AML-193 (cell line): Measurements from ENCODE around the gene LDAH.
"Not testable (repeated sequence)": the region's sequence is repeated elsewhere in the genome, so short reads cannot be mapped to it uniquely, and the experiment has no call there.

Experiments
- DNase-seq, 2 experiments: peaks; one replicate each; lab custom pipeline; 2025; lab: John Stamatoyannopoulos, UW

LDAH gene

DNA sequence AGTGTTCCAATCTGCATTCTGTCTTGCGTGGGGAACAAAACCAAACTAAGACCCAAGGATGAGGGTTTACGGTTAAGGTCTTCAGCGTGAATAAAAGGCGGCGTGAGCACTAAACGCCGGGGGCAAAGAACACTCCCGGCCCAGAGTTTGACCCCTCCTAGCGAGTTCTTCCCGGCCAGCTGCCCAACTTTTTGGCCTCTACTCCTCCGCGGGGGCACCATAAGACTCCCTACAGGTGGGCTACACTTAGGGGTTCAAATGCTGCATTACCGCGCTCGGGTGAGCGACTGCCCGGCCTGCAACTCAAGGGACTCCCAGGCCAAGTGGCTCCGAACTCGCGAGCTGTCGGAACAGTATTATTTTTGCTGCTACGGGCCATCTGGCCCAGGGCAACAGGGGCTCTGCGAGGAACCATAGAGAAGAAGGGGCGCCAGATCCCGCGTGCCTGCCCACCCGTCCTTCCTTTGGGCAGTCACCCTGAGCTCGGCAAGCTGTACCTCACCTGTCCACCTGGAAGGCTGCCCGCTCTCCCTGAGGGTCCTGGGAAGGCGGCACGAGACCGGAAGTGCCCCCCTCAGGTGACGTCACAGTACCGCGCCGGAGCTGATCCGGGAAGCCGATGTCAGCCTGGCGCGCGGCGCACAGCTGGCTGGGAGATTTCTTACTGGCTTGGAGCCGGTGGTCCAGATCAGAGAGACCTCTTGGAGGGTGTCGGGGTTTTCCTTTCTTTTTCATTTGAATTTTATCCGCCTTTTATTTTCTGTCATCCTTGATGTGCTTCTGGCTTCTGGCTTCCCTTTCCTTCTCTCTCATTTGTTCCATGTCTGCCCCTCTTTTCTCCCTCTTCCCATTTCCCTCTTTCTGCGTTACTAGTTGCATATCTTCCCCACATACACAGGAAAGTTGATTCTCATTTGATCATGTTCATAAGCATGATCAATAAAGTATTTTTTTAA is at the start of gene LDAH:
Gene LDAH, minus strand, starts transcription at position 567 of the 956 bp plus-strand sequence. CDS start 21,638 bp downstream, outside the sequence.
- DNase-seq: peak; percentile 49 to 52

DNA sequence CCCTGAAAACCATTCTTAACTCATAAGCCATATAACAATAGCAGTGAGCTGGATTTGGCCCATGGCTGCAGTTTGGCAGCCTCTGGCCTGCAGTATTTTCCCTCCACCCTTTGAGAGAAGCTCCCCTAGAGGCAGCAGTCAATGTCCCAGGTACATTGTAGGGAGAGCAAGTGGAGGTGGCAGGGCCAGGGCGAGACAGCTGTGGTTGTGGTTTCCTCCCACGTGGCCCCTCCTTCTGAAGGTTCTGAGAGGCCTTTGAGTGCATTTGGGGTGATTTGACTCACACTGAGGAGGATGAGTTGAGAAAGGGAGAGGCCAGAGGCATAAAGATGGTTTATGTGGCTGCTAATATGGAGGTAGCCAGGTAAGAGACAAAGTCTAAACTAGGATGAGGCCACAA is 45.5 kb upstream of the LDAH start:
- DNase-seq: no peak

GRCh38 chr2:20862850-20863249 is 39.9 kb upstream of the LDAH start:
- DNase-seq: no peak

GRCh38 chr2:20855456-20855855 is 32.6 kb upstream of the LDAH start:
- no peak for DNase-seq

DNA sequence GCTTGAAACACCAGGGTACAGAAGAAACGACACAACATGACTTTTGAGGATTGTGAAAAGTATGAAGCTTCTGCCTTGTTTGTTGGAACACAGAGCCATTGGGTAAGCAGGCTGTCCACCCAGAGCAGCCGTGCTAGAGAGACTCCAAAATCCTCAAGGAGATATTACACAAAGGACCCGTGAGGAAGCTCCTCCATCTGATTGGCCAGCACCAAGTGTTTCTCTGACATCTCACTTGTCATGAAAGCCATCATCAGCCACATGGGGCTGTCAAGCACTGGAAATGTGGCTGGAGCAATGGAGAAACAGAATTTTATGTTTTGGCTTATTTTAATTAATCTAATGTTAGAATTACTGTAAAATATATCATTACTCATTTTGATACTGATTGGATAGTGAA is 29.8 kb upstream of the LDAH start:
- no peak for DNase-seq

GRCh38 chr2:20852139-20852538 is 29.2 kb upstream of the LDAH start:
- DNase-seq: no peak

DNA sequence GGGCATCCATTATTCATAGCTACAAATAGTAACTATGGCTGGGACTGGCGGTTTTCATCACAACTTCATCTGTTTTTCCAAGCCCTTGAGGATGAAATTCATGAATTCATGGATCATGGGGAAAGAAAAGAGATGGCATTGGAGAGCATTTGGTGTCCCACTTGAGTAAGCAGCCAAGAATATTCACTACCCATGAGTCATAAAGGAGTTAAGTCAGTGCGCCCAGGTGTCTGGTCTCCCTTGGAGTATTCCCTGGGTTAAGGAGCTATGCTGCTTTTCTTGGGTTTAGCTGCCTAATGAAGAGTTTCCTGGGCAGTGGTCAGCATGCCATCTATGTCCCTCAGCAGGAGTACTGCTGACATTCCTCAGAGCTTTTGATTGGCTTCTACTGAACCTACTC is 21.3 kb upstream of the LDAH start:
- DNase-seq: no peak

- DNase-seq: no peak
These were observed 16.2 kb upstream of the LDAH start for GRCh38 chr2:20839052-20839451.

DNA sequence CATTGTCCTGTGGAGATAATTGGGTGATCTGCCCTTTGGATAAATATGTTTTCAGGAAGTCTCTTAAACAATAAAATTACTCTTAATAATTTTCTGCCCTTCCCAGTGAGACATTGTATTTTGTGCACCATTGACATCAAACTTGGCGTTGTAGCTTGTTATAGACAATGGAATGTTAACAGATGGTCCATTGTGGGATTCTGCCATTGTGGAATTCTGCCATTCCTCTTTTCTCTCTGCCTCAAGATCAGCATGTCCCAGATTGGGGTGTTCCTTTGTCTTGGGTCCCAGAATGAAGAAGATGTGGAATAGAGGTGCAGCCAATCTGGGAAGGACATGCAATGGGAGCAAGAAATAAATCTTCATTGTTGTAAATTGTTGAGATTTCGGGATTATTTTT is 15.1 kb upstream of the LDAH start:
- no peak for DNase-seq

GRCh38 chr2:20836521-20836920 is 13.6 kb upstream of the LDAH start:
- DNase-seq: no peak

GRCh38 chr2:20834331-20834730 is 11.4 kb upstream of the LDAH start:
- DNase-seq: no peak

DNA sequence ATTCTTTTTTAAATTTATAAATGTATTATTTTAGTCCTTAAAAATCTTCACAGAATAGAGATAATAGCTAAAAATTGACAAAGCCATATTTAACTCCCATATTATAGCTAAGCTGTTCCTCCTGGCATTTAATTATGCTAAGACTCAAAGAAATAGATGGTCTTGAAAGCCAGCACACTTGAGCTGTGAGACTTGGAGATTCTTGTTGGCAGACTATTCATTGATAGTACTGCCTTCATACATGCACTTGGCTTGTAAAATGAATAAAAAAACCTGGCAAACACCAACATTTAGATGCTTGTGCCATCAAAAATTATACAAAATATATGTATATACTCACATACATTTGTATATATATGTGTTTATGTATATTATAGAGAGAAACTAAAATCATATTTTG is 9.7 kb upstream of the LDAH start:
- DNase-seq: no peak

DNA sequence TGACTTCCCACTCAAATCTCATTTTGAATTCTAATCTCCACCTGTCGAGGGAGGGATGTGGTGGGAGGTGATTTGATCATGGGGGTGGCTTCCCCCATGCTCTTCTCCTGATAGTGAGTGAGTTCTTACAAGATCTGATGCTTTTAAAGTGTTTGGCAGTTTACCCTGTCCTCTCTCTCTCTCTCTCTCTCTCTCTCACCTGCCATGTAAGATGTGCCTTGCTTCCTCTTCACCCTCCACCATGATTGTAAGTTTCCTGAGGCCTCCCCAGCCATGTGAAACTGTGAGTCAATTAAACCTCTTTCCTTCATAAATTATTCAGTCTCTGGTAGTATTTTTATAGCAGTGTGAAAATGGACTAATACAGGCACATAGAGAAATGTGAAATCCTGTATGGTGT is 7.0 kb upstream of the LDAH start:
- DNase-seq: no peak

GRCh38 chr2:20823917-20824316 is 1.0 kb upstream of the LDAH start:
- DNase-seq: no peak

- peak; percentile 17 to 36 for DNase-seq
These were observed 4.1 kb downstream of the LDAH start for GRCh38 chr2:20818820-20819219.

DNA sequence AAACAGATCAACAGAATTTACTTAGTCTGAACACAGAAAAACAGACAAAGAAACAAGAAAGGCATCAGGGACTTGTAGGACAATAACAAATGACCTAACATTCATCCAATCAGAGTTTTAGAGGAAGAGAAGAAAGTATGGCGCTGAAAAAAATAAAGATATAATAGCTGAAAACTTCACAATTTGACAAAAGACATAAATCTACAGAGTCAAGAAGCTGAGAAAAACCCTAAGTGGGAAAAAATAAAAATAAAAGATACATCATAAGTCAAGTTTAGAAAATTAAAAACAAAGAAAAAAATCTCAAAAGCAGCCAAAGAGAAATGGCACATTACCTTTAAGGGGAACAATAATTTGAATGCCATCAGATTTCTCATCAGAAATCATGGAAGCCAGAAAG is 7.7 kb downstream of the LDAH start:
- DNase-seq: no peak

- no peak for DNase-seq
These were observed 10.1 kb downstream of the LDAH start for GRCh38 chr2:20812779-20813178.

GRCh38 chr2:20806286-20806685 is 16.6 kb downstream of the LDAH start:
- DNase-seq: no peak

DNA sequence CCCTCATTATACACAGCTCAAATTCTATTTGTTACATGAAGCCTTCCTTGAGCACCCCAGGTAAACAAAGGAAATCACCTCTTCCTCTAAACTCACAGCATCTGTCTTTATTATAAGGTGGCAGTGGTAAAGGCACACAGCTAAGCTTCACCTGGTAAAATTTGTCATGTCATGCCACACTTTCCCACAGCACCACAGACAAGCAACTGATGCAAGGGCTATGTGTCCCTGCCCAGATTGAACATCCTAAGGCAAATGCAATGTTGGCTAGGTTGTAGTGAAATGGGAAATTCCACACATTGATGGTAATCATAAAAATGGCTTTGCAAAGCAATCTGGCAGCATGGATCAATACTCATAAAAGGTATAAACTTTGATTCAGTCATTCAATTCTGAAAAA is 18.9 kb downstream of the LDAH start:
- DNase-seq: no peak

DNA sequence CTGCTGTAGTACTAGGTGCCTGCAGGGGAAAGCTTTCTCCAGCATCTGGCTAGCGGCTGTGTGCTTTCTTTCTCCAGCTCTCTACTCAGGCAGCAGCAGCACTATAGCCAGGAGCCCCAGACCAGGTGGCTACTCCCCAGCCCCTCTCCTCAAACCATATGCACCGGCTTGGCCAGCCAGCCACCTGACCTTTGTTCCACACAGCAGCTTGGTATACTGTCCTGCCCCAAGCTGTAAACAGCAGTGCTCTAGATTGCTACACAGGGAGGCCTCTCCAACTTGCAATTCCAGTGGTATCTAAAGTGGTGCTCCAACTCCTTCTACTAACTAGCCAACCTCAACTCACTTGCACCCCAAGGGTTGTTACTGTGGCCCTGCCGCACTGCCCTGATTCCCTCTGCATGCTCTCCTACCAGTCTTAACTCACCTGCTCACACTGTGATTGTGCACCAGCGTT is 19.6 kb downstream of the LDAH start:
- no peak for DNase-seq

- no peak for DNase-seq
These were observed 25.8 kb downstream of the LDAH start for GRCh38 chr2:20797096-20797495.

DNA sequence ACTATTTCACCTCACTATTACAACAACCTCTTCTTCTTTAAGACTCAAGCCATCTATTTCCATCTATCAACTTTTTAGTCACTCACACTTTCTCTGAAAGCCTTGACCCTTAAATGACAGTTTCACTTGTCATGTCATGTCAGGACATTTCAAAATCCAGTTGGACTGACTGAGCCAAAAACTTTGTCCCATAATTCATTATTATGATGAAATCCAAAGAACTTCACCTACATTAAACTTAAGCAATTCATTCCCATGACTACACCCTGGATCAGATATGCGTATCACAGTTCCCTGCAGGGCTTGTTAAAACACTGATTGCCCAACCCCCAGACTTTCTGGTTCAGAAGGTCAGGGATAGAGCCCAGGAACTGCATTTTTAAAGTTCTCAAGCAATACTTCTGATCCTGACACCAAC is 26.5 kb downstream of the LDAH start:
- DNase-seq: no peak

- DNase-seq: not testable (repeated sequence)
These were observed 29.0 kb downstream of the LDAH start for GRCh38 chr2:20793944-20794343.
